HepG2 (cell line): ENCODE data around the gene CRYZL1. TPM values are rescaled to one million over a fixed set of nuclear protein-coding genes. Genes with fewer than 3 reads are reported as not detected.

Experiments used
- CC2D1A ChIP-seq: sonication (generic); formaldehyde crosslinking; IDR thresholded peaks from 2 replicates; pipeline ENCODE4 v1.8.1; 2023; ENCODE audit warnings: mild to moderate bottlenecking, missing genetic modification reagents
- FOXO1 ChIP-seq: sonication (generic); formaldehyde crosslinking; IDR thresholded peaks from 2 replicates; pipeline ENCODE4 v1.4.0; 2020; ENCODE audit warnings: missing genetic modification reagents
- GATAD1 ChIP-seq: IDR thresholded peaks from 2 replicates; pipeline ENCODE4 v1.6.1; 2016; ENCODE audit warnings: missing genetic modification reagents, missing compliant biosample characterization
- GMEB1 ChIP-seq: sonication (generic); formaldehyde crosslinking; IDR thresholded peaks from 2 replicates; pipeline ENCODE4 v1.5.1; 2020; ENCODE audit warnings: missing genetic modification reagents, mild to moderate bottlenecking, borderline replicate concordance
- MXD1 ChIP-seq: sonication (generic); formaldehyde crosslinking; IDR thresholded peaks from 2 replicates; pipeline ENCODE4 v1.4.0; 2020; ENCODE audit warnings: mild to moderate bottlenecking, missing genetic modification reagents
- RFXAP ChIP-seq: sonication (generic); formaldehyde crosslinking; IDR thresholded peaks from 2 replicates; pipeline ENCODE4 v1.4.0; 2020; ENCODE audit warnings: missing genetic modification reagents, borderline replicate concordance
- SIX1 ChIP-seq: sonication (generic); formaldehyde crosslinking; IDR thresholded peaks from 2 replicates; pipeline ENCODE4 v1.4.0; 2020; ENCODE audit warnings: missing genetic modification reagents, borderline replicate concordance
- SP1 ChIP-seq, 2 experiments: fragments of 450-650 bp in 1 of 2; sonication (generic) in 1 of 2; formaldehyde crosslinking in 1 of 2; IDR thresholded peaks; 2 replicates each; pipeline versions ENCODE4 v1.4.0 to v1.6.1; 2016 to 2020; ENCODE audit warnings: missing genetic modification reagents in 1 of 2
- SP4 ChIP-seq: sonication (generic); formaldehyde crosslinking; IDR thresholded peaks from 2 replicates; pipeline ENCODE4 v1.8.1; 2023; ENCODE audit warnings: mild to moderate bottlenecking, missing genetic modification reagents
- TAF1 ChIP-seq: sonication (generic); formaldehyde crosslinking; IDR thresholded peaks from 2 replicates; pipeline ENCODE4 v1.4.0; 2020; ENCODE audit warnings: missing genetic modification reagents
- ZBTB34 ChIP-seq: sonication (generic); formaldehyde crosslinking; IDR thresholded peaks from 2 replicates; pipeline ENCODE4 v1.8.0; 2022; ENCODE audit warnings: mild to moderate bottlenecking, missing genetic modification reagents
- ZNF280D ChIP-seq: sonication (generic); formaldehyde crosslinking; IDR thresholded peaks from 2 replicates; pipeline ENCODE4 v1.5.1; 2020; ENCODE audit warnings: mild to moderate bottlenecking, missing genetic modification reagents
- ZNF512 ChIP-seq: sonication (generic); formaldehyde crosslinking; IDR thresholded peaks from 2 replicates; pipeline ENCODE4 v1.4.0; 2020; ENCODE audit warnings: mild to moderate bottlenecking, missing genetic modification reagents
- ZNF574 ChIP-seq: sonication (generic); formaldehyde crosslinking; IDR thresholded peaks from 2 replicates; pipeline ENCODE4 v1.4.0; 2020; ENCODE audit warnings: missing genetic modification reagents
- polyA plus RNA-seq, 8 experiments: library from polyadenylated mRNA; depleted of rRNA in 3 of 8; stranded (reverse) in 7 of 8; unstranded in 1 of 8; fragments of >200 nt; fragmentation: Illumina TruSeq in 4 of 8; extraction: Trizol in 4 of 8; gene quantifications; 2 replicates each; pipeline versions ENCODE4 v1.2.1 to v1.2.3, GENCODE V29; 2011 to 2016; ENCODE audit warnings: low read depth in 4 of 8, missing spikeins in 1 of 8, mixed read lengths in 1 of 8; ENCODE audit not compliant: insufficient read depth in 1 of 8
- total RNA-seq, 5 experiments: library from RNA; depleted of rRNA; stranded (reverse); fragments of >200 nt; fragmentation: Illumina TruSeq; extraction: Trizol; gene quantifications; 2 replicates each; pipeline ENCODE4 v1.2.3, GENCODE V29; 2016; ENCODE audit warnings: low read depth in 1 of 5

Gene CRYZL1
- total and polyA plus RNA-seq, 2 of the 13 experiments (the other 11 are each of a cell fraction or from before 2014, with no cell fraction given): 20.3 to 27.7 TPM

GRCh38 chr21:33541756-33542639 lies 99.5 kb downstream of the CRYZL1 start, which contains the start of gene GART (continued):
- TF ChIP-seq MXD1 (CRISPR knock-in tag): peak; percentile 93
- no peak for TF ChIP-seq ZNF280D (CRISPR knock-in tag)
- no peak for TF ChIP-seq FOXO1 (CRISPR knock-in tag)
- no peak for TF ChIP-seq CC2D1A
- TF ChIP-seq SP4 (CRISPR knock-in tag): peak; percentile 65
- peak; percentile 58 for TF ChIP-seq TAF1
- TF ChIP-seq ZNF574 (CRISPR knock-in tag): peak; percentile 84
- TF ChIP-seq ZBTB34 (CRISPR knock-in tag): no peak
- no peak; the same call in 1 of the 2 replicates for TF ChIP-seq GMEB1 (CRISPR knock-in tag)
- no peak for TF ChIP-seq SIX1
- peak; percentile 82 for TF ChIP-seq GATAD1 (CRISPR knock-in tag)
- no peak for TF ChIP-seq ZNF512
- no peak for TF ChIP-seq SP1 (IDR thresholded peaks at IDR 0.05)
- peak; percentile 81 for TF ChIP-seq SP1 (CRISPR knock-in tag; IDR thresholded peaks at IDR 0.05)
- peak; percentile 80; the same call in 1 of the 2 replicates for TF ChIP-seq RFXAP (CRISPR knock-in tag)
